ENCODE measurements around the gene ATF5. TPM values are rescaled to one million over a fixed set of nuclear protein-coding genes. Genes with fewer than 3 reads are reported as not detected.

Gene ATF5
- polyA plus RNA-seq, 3 donors, result 5.8 to 22.1 (median 6.0) TPM

DNA sequence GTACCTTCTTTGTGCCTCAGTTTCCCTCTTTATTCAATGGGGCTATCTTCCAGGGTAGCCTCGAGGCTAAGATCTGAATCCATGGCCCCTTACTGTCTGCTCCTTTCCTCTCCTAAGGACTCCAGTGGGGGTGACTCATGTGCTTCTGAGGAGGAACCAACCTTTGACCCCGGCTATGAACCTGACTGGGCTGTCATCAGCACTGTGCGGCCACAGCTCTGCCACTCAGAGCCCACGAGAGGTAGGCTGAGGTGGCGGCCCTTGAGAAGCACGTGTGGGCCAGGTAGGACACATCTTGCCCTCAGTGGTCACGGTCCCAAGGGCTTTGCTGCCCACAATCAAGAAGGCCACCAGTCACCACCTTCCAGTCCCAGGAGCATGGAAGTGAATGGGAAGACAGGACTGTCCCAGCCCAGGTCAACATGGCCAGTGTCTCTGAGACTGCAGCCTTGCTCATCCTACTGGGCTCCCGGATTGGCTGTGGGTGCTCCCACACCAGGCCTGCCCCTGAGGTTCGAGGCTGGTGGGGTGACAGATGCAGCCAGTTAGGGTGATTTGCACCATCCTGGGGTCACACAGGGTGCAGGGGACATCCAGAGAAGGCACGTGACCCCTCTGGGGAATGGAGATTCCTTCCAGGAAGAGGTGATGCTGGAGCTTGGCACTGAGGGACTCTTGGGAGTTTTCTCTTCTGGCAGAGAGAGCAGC lies 48.7 kb upstream of the ATF5 start:
- Histone ChIP-seq H3K4me3 (replicated peaks in 1 of 3; ENCODE audit: low read depth in 2 of 3, low read length in 3 of 3) (no peak overlapping the region), H4K20me1 (ENCODE audit: insufficient read depth, low read length) (peaks cover 48% of the 10 kb centered on the region), H3K9ac (ENCODE audit: insufficient read depth, low read length, poor library complexity, severe bottlenecking) (no peak overlapping the region), H3K79me2 (ENCODE audit: insufficient read depth, low read length) (peaks cover 20% of the 10 kb centered on the region), H3K9me3 (replicated peaks in 1 of 2; ENCODE audit: control insufficient read depth in 1 of 2, insufficient read depth in 1 of 2, low read length in 2 of 2) (no peaks in the 10 kb centered on the region), H3K27me3 (ENCODE audit: control insufficient read depth in 2 of 2, insufficient read depth in 2 of 2, low read length in 2 of 2) (no peaks in the 10 kb centered on the region), H2AFZ (ENCODE audit: insufficient read depth, low read depth, low read length, poor library complexity, severe bottlenecking) (no peak overlapping the region), H3K27ac (ENCODE audit: low read depth in 1 of 2, low read length in 2 of 2) (no peak overlapping the region), H3K4me1 (ENCODE audit: control insufficient read depth in 1 of 2, insufficient read depth in 2 of 2, low read length in 2 of 2) (peaks cover 22 to 25% of the 10 kb centered on the region in 2 donors), H3K4me2 (replicated peaks; ENCODE audit: extremely low read depth, low read length, poor library complexity, severe bottlenecking) (no peak overlapping the region), H3K36me3 (replicated peaks in 1 of 2; ENCODE audit: control insufficient read depth in 1 of 2, insufficient read depth in 2 of 2, low read length in 2 of 2) (peaks cover 51 to 58% of the 10 kb centered on the region in 2 donors)
- peaks cover 0 to 5% (median 2%) of the 10 kb centered on the region in 3 donors for H3K27me3 Mint-ChIP-seq (ENCODE audit: low read depth in 3 of 3)
- H3K9me3 Mint-ChIP-seq, result peaks cover 0 to 3% (median 0%) of the 10 kb centered on the region in 7 donors
- WGBS (ENCODE audit: insufficient coverage), result over 99% methylated on average over 8 of the region's 10 CpGs
- peak in 1 of 3 donors; percentile 38 for DNase-seq
- H3K4me3 Mint-ChIP-seq, result no peak overlapping the region
- peaks cover 22% of the 10 kb centered on the region for H3K4me1 Mint-ChIP-seq
- H3K36me3 Mint-ChIP-seq, result peaks cover 59 to 62% of the 10 kb centered on the region in 2 donors
- peak overlapping the region in 3 of 7 donors; percentile 19 to 50 (median 46) for H3K27ac Mint-ChIP-seq
- intact Hi-C loops (cut with micrococcal nuclease), result no loop called here
- TF ChIP-seq, protein P1, sequence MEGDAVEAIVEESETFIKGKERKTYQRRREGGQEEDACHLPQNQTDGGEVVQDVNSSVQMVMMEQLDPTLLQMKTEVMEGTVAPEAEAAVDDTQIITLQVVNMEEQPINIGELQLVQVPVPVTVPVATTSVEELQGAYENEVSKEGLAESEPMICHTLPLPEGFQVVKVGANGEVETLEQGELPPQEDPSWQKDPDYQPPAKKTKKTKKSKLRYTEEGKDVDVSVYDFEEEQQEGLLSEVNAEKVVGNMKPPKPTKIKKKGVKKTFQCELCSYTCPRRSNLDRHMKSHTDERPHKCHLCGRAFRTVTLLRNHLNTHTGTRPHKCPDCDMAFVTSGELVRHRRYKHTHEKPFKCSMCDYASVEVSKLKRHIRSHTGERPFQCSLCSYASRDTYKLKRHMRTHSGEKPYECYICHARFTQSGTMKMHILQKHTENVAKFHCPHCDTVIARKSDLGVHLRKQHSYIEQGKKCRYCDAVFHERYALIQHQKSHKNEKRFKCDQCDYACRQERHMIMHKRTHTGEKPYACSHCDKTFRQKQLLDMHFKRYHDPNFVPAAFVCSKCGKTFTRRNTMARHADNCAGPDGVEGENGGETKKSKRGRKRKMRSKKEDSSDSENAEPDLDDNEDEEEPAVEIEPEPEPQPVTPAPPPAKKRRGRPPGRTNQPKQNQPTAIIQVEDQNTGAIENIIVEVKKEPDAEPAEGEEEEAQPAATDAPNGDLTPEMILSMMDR (IDR thresholded peaks at IDR 0.05), result no peak

DNA sequence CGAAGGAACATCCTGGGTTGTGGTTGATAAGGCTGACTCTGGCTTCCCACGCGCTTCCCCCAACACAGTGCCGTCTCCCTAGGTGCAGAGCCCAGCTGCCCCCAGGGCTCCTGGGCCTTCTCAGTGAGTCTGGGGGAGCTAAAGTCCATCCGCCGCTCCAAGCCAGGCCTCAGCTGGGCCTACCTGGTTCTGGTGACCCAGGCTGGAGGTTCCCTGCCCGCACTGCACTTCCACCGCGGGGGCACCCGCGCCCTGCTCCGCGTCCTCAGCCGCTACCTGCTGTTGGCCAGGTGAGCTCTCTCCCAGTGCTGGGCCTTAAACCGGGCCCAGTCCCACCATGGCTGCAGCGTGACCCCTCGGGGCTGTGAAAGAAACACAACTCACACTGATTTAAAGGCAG lies 47.8 kb upstream of the ATF5 start:
- intact Hi-C loops (cut with micrococcal nuclease), result no loop called here
- peaks cover 0 to 3% (median 0%) of the 10 kb centered on the region in 7 donors for H3K9me3 Mint-ChIP-seq
- Histone ChIP-seq H3K27ac (ENCODE audit: low read depth in 1 of 2, low read length in 2 of 2) (no peak overlapping the region), H3K36me3 (replicated peaks in 1 of 2; ENCODE audit: control insufficient read depth in 1 of 2, insufficient read depth in 2 of 2, low read length in 2 of 2) (peaks cover 51 to 58% of the 10 kb centered on the region in 2 donors), H2AFZ (ENCODE audit: insufficient read depth, low read depth, low read length, poor library complexity, severe bottlenecking) (no peak overlapping the region), H3K4me3 (replicated peaks in 1 of 3; ENCODE audit: low read depth in 2 of 3, low read length in 3 of 3) (no peak overlapping the region), H3K9me3 (replicated peaks in 1 of 2; ENCODE audit: control insufficient read depth in 1 of 2, insufficient read depth in 1 of 2, low read length in 2 of 2) (no peaks in the 10 kb centered on the region), H3K4me1 (ENCODE audit: control insufficient read depth in 1 of 2, insufficient read depth in 2 of 2, low read length in 2 of 2) (peaks cover 15 to 18% of the 10 kb centered on the region in 2 donors), H3K27me3 (ENCODE audit: control insufficient read depth in 2 of 2, insufficient read depth in 2 of 2, low read length in 2 of 2) (no peaks in the 10 kb centered on the region), H4K20me1 (ENCODE audit: insufficient read depth, low read length) (peaks cover 44% of the 10 kb centered on the region), H3K9ac (ENCODE audit: insufficient read depth, low read length, poor library complexity, severe bottlenecking) (no peak overlapping the region), H3K79me2 (ENCODE audit: insufficient read depth, low read length) (peaks cover 11% of the 10 kb centered on the region), H3K4me2 (replicated peaks; ENCODE audit: extremely low read depth, low read length, poor library complexity, severe bottlenecking) (no peak overlapping the region)
- WGBS (ENCODE audit: insufficient coverage), result over 99% methylated on average over 13 of the region's 17 CpGs
- TF ChIP-seq, protein P1 (IDR thresholded peaks at IDR 0.05), result no peak
- DNase-seq, result no peak
- no peak overlapping the region for H3K4me3 Mint-ChIP-seq
- H3K27ac Mint-ChIP-seq, result no peak overlapping the region
- H3K36me3 Mint-ChIP-seq, result peaks cover 64% of the 10 kb centered on the region in 2 donors
- peaks cover 16% of the 10 kb centered on the region for H3K4me1 Mint-ChIP-seq
- H3K27me3 Mint-ChIP-seq (ENCODE audit: low read depth in 3 of 3), result peaks cover 0 to 5% (median 2%) of the 10 kb centered on the region in 3 donors

All from CD14-positive monocyte (primary cell).